GM21423 (cell line): ENCODE measurements around the gene WDFY2.

ENCODE experiments used
- ATAC-seq: cut with Tn5 transposase; IDR thresholded peaks from one replicate; pipeline ENCODE4 v1.9.1; 2021; ENCODE audit warnings: mild to moderate bottlenecking, moderate library complexity; ENCODE audit not compliant: unreplicated experiment

The WDFY2 gene

GRCh38 chr13:51659276-51660127 lies 75.2 kb downstream of the WDFY2 start:
- no peak for ATAC-seq

- ATAC-seq = no peak
Observed at GRCh38 chr13:51660813-51661212, 76.6 kb downstream of the WDFY2 start.

- ATAC-seq = no peak
Observed at GRCh38 chr13:51663973-51664957, 80.0 kb downstream of the WDFY2 start.

- ATAC-seq = no peak
Observed at GRCh38 chr13:51665456-51665855, 81.2 kb downstream of the WDFY2 start.

GRCh38 chr13:51666374-51666773 lies 82.1 kb downstream of the WDFY2 start:
- ATAC-seq = no peak

- no peak for ATAC-seq
Observed at GRCh38 chr13:51666839-51667238, 82.6 kb downstream of the WDFY2 start.

GRCh38 chr13:51668580-51669195 lies 84.4 kb downstream of the WDFY2 start:
- no peak for ATAC-seq

- ATAC-seq = no peak
Observed at GRCh38 chr13:51673165-51673564, 88.9 kb downstream of the WDFY2 start.

GRCh38 chr13:51674276-51674675 lies 90.0 kb downstream of the WDFY2 start:
- no peak for ATAC-seq

- no peak for ATAC-seq
Observed at GRCh38 chr13:51675385-51675784, 91.1 kb downstream of the WDFY2 start.

GRCh38 chr13:51675877-51676276 lies 91.6 kb downstream of the WDFY2 start:
- ATAC-seq = no peak

GRCh38 chr13:51676739-51677138 lies 92.5 kb downstream of the WDFY2 start:
- no peak for ATAC-seq

- ATAC-seq = no peak
Observed at GRCh38 chr13:51678420-51678819, 94.2 kb downstream of the WDFY2 start.

- ATAC-seq = no peak
Observed at GRCh38 chr13:51679616-51680015, 95.4 kb downstream of the WDFY2 start.

GRCh38 chr13:51681037-51681678 lies 96.9 kb downstream of the WDFY2 start:
- ATAC-seq = no peak

GRCh38 chr13:51682686-51683085 lies 98.4 kb downstream of the WDFY2 start:
- no peak for ATAC-seq

GRCh38 chr13:51683597-51683996 lies 99.3 kb downstream of the WDFY2 start:
- no peak for ATAC-seq

GRCh38 chr13:51684076-51684475 lies 99.8 kb downstream of the WDFY2 start:
- ATAC-seq = no peak

GRCh38 chr13:51687947-51688714 lies 103.9 kb downstream of the WDFY2 start:
- no peak for ATAC-seq
